Measurements from ENCODE around the gene CD84. TPM values are rescaled to one million over a fixed set of nuclear protein-coding genes. Genes with fewer than 3 reads are reported as not detected.

The CD84 gene
- total RNA-seq, 2 experiments from 2014 or later: 22.2 to 23.4 TPM

DNA sequence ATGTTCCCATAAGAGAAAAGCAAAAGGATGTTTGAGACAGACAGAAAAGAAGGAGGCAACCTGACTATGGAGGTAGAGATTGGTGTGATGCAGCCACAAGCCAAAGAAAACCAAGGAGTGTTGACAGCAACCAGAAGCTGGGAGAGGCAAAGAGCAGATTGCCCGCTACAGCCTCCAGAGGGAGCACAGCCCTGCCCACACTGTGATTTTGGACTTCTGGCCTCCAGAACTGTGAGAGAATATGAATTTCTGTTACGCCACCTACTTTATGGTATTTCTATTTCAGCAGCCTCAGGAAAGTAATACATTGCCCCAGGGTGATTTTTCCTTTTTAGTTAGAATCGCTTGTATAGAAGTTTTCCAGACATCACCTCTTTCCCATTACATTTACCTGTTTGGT, 84.7 kb downstream of the CD84 start:
- intact Hi-C loops (cut with micrococcal nuclease; ENCODE audit: unreplicated experiment): no loop called here
- Histone ChIP-seq H3K9me3 (ENCODE audit: low read length) (peaks cover 34% of the 10 kb centered on the region), H3K79me2 (ENCODE audit: insufficient read depth, low read depth, low read length) (peaks cover 15% of the 10 kb centered on the region), H3K36me3 (ENCODE audit: insufficient read depth, low read length) (peaks cover 100% of the 10 kb centered on the region), H3K4me1 (ENCODE audit: insufficient read depth, low read length, poor library complexity, severe bottlenecking) (peaks cover 34% of the 10 kb centered on the region), H3K4me2 (ENCODE audit: low read length) (no peak overlapping the region), H3K4me3 (ENCODE audit: low read depth, low read length, poor library complexity, severe bottlenecking) (no peak overlapping the region), H3K27ac (ENCODE audit: low read depth, low read length, poor library complexity, severe bottlenecking) (no peak overlapping the region), H2AFZ (ENCODE audit: low read length) (no peak overlapping the region), H3K9me2 (ENCODE audit: insufficient read depth, low read length) (no peaks in the 10 kb centered on the region), H4K20me1 (ENCODE audit: insufficient read depth, low read length) (no peaks in the 10 kb centered on the region)
- peak; percentile 41 for DNase-seq (ENCODE audit: low spot score)
- BruUV-seq (replicated peaks): no TSS peak
- TF ChIP-seq, protein P1, sequence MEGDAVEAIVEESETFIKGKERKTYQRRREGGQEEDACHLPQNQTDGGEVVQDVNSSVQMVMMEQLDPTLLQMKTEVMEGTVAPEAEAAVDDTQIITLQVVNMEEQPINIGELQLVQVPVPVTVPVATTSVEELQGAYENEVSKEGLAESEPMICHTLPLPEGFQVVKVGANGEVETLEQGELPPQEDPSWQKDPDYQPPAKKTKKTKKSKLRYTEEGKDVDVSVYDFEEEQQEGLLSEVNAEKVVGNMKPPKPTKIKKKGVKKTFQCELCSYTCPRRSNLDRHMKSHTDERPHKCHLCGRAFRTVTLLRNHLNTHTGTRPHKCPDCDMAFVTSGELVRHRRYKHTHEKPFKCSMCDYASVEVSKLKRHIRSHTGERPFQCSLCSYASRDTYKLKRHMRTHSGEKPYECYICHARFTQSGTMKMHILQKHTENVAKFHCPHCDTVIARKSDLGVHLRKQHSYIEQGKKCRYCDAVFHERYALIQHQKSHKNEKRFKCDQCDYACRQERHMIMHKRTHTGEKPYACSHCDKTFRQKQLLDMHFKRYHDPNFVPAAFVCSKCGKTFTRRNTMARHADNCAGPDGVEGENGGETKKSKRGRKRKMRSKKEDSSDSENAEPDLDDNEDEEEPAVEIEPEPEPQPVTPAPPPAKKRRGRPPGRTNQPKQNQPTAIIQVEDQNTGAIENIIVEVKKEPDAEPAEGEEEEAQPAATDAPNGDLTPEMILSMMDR (conservative IDR thresholded peaks at IDR 0.05; ENCODE audit: low read length): peak; percentile 75
- no peak for TF ChIP-seq EZH2phosphoT487 (IDR thresholded peaks at IDR 0.05; ENCODE audit: borderline replicate concordance, low read depth, low read length)
- POLR2A ChIA-PET: no interaction called here
- CTCF ChIA-PET (ENCODE audit: unreplicated experiment): no interaction called here

DNA sequence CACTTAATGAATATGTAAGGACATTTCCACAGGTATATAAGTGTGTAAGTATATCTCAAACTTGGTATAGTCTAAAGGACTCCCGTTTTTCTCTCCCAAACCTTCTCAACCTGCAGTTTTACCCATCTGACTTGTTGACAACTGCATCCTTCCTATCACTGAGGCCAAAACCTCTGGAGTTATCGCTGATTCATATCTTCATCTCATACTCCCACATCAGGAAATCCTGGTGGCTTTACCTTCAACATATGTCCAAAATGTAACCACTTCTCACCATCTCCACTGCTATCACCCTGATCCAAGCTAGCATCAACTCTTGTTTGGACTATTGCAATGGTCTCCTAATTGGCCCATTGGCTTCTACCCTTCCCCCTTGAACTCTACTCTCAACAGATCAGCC, 86.7 kb downstream of the CD84 start:
- H4K20me1 ChIP-seq (ENCODE audit: insufficient read depth, low read length): no peaks in the 10 kb centered on the region
- peaks cover 52% of the 10 kb centered on the region for H3K4me1 ChIP-seq (ENCODE audit: insufficient read depth, low read length, poor library complexity, severe bottlenecking)
- intact Hi-C loops (cut with micrococcal nuclease; ENCODE audit: unreplicated experiment): no loop called here
- no peak for TF ChIP-seq EZH2phosphoT487 (IDR thresholded peaks at IDR 0.05; ENCODE audit: borderline replicate concordance, low read depth, low read length)
- TF ChIP-seq, protein P1 (conservative IDR thresholded peaks at IDR 0.05; ENCODE audit: low read length): no peak
- H2AFZ ChIP-seq (ENCODE audit: low read length): no peak overlapping the region
- no peaks in the 10 kb centered on the region for H3K79me2 ChIP-seq (ENCODE audit: insufficient read depth, low read depth, low read length)
- no TSS peak for BruUV-seq (replicated peaks)
- H3K27ac ChIP-seq (ENCODE audit: low read depth, low read length, poor library complexity, severe bottlenecking): no peak overlapping the region
- no peaks in the 10 kb centered on the region for H3K9me2 ChIP-seq (ENCODE audit: insufficient read depth, low read length)
- peaks cover 14% of the 10 kb centered on the region for H3K9me3 ChIP-seq (ENCODE audit: low read length)
- no peak overlapping the region for H3K4me2 ChIP-seq (ENCODE audit: low read length)
- peaks cover 88% of the 10 kb centered on the region for H3K36me3 ChIP-seq (ENCODE audit: insufficient read depth, low read length)
- DNase-seq (ENCODE audit: low spot score): no peak
- CTCF ChIA-PET (ENCODE audit: unreplicated experiment): no interaction called here
- H3K4me3 ChIP-seq (ENCODE audit: low read depth, low read length, poor library complexity, severe bottlenecking): no peak overlapping the region
- POLR2A ChIA-PET: no interaction called here

DNA sequence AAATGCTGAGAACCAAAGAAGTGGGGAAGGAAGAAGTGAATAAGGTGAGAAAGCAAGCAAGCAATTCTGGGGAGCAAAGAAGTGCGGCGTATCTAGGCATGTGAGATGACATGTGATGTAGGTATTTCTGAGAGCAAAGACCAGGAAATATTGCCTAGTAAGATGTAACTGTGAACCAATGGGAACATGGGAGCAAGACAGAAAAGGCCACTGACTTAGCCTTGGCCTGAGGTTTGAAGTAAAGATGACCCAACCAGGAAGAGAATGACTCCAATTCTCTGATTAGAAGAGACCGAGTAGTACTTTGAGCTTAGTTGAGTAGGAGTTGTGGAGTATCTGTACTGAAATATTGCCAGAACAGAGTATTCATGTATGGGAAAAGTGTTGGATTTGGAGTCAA, 87.3 kb downstream of the CD84 start:
- CTCF ChIA-PET (ENCODE audit: unreplicated experiment): interaction anchor here (1.1 kb wide), 1 partner anchor 8 kb away, joined by 3 read pairs; no protein-coding TSS in a partner anchor
- Histone ChIP-seq H3K9me2 (ENCODE audit: insufficient read depth, low read length) (no peaks in the 10 kb centered on the region), H3K4me2 (ENCODE audit: low read length) (peak overlapping the region; percentile 65; the same call in 1 of the 2 replicates), H3K4me1 (ENCODE audit: insufficient read depth, low read length, poor library complexity, severe bottlenecking) (peaks cover 58% of the 10 kb centered on the region), H2AFZ (ENCODE audit: low read length) (no peak overlapping the region), H3K9me3 (ENCODE audit: low read length) (peaks cover 8% of the 10 kb centered on the region), H3K36me3 (ENCODE audit: insufficient read depth, low read length) (peaks cover 88% of the 10 kb centered on the region), H3K79me2 (ENCODE audit: insufficient read depth, low read depth, low read length) (no peaks in the 10 kb centered on the region), H3K4me3 (ENCODE audit: low read depth, low read length, poor library complexity, severe bottlenecking) (no peak overlapping the region), H4K20me1 (ENCODE audit: insufficient read depth, low read length) (no peaks in the 10 kb centered on the region), H3K27ac (ENCODE audit: low read depth, low read length, poor library complexity, severe bottlenecking) (peak overlapping the region; percentile 97)
- TF ChIP-seq EZH2phosphoT487 (IDR thresholded peaks at IDR 0.05; ENCODE audit: borderline replicate concordance, low read depth, low read length): no peak
- TF ChIP-seq, protein P1 (conservative IDR thresholded peaks at IDR 0.05; ENCODE audit: low read length): no peak
- no TSS peak for BruUV-seq (replicated peaks)
- POLR2A ChIA-PET: interaction anchor here (0.6 kb wide), 1 partner anchor 127 kb away, joined by 5 read pairs; no protein-coding TSS in a partner anchor
- intact Hi-C loops (cut with micrococcal nuclease; ENCODE audit: unreplicated experiment): no loop called here
- DNase-seq (ENCODE audit: low spot score): no peak

Other genes with a start within 250 kb of the CD84 start
- gene COPA, start 236.2 kb downstream of the CD84 start, total RNA-seq (2014; rRNA removed; shearing (Covaris generic)): 74.2 and 93.0 TPM in 2 replicates
- gene COPA, start 236.2 kb downstream of the CD84 start, total RNA-seq (2022): 138 and 147 TPM in 2 replicates
- 32.0 and 44.8 TPM in 2 replicates for gene NCSTN, start 236.1 kb downstream of the CD84 start, total RNA-seq (2014; rRNA removed; shearing (Covaris generic))
- 55.5 and 60.7 TPM in 2 replicates for gene NCSTN, start 236.1 kb downstream of the CD84 start, total RNA-seq (2022)
- gene NHLH1, start 212.4 kb downstream of the CD84 start, total RNA-seq (2014; rRNA removed; shearing (Covaris generic)): 0.26 and 0.63 TPM in 2 replicates
- gene NHLH1, start 212.4 kb downstream of the CD84 start, total RNA-seq (2022): 0.65 and 0.68 TPM in 2 replicates
- gene VANGL2, start 178.9 kb downstream of the CD84 start, total RNA-seq (2014; rRNA removed; shearing (Covaris generic)): 1.5 and 2.6 TPM in 2 replicates
- gene VANGL2, start 178.9 kb downstream of the CD84 start, total RNA-seq (2022): 1.5 and 2.9 TPM in 2 replicates
- gene SLAMF6, start 56.2 kb downstream of the CD84 start, total RNA-seq (2014; rRNA removed; shearing (Covaris generic)): 39.8 and 43.0 TPM in 2 replicates
- 65.1 and 72.4 TPM in 2 replicates for gene SLAMF6, start 56.2 kb downstream of the CD84 start, total RNA-seq (2022)
- gene SLAMF1, start 67.5 kb upstream of the CD84 start, total RNA-seq (2014; rRNA removed; shearing (Covaris generic)): 0.32 and 0.36 TPM in 2 replicates
- gene SLAMF1, start 67.5 kb upstream of the CD84 start, total RNA-seq (2022): 0.42 and 0.72 TPM in 2 replicates
- 131 and 150 TPM in 2 replicates for gene CD48, start 132.3 kb upstream of the CD84 start, total RNA-seq (2014; rRNA removed; shearing (Covaris generic))
- 131 and 149 TPM in 2 replicates for gene CD48, start 132.3 kb upstream of the CD84 start, total RNA-seq (2022)
- gene SLAMF7, start 159.8 kb upstream of the CD84 start, total RNA-seq (2014; rRNA removed; shearing (Covaris generic)): not detected in 2 replicates
- gene SLAMF7, start 159.8 kb upstream of the CD84 start, total RNA-seq (2022): not detected in 2 replicates
- 23.7 and 28.4 TPM in 2 replicates for gene LY9, start 216.7 kb upstream of the CD84 start, total RNA-seq (2014; rRNA removed; shearing (Covaris generic))
- gene LY9, start 216.7 kb upstream of the CD84 start, total RNA-seq (2022): 40.2 and 42.8 TPM in 2 replicates

Data from OCI-LY7 (cell line).